ENCODE measurements around the gene USP24.

DNA sequence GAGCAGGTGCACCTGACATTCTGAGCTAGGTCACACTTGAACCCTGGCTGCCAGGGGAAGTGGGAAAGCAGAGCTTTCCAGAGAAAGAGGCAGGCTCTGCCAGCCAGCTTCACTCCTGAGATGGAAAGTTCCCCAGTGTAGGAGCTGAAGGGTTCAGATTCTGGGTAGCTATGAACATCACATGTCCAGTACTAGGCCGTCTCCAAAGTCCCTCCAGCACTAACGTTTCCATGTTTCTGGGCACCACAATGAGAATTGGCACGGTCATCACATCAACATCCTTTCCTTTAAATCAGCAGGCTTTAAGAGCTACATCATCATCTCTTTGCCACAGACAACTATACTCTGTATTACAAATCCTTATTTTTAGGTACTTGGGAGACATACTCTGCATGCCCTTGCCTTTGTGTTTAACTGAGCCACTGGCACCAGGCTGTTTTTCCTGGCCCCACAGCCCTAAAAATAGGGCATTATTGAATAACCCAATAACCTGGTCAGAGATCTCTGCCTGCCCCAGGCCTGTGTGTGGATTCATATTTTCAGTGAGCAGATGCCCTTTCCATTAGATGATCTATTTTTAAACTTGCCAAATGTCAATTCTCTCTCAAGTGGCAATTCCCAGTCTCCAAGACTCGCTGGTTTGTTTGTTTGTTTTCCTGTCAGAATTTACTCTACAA lies 35.4 kb upstream of the USP24 start:
- TF ChIP-seq, protein P1, sequence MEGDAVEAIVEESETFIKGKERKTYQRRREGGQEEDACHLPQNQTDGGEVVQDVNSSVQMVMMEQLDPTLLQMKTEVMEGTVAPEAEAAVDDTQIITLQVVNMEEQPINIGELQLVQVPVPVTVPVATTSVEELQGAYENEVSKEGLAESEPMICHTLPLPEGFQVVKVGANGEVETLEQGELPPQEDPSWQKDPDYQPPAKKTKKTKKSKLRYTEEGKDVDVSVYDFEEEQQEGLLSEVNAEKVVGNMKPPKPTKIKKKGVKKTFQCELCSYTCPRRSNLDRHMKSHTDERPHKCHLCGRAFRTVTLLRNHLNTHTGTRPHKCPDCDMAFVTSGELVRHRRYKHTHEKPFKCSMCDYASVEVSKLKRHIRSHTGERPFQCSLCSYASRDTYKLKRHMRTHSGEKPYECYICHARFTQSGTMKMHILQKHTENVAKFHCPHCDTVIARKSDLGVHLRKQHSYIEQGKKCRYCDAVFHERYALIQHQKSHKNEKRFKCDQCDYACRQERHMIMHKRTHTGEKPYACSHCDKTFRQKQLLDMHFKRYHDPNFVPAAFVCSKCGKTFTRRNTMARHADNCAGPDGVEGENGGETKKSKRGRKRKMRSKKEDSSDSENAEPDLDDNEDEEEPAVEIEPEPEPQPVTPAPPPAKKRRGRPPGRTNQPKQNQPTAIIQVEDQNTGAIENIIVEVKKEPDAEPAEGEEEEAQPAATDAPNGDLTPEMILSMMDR (IDR thresholded peaks at IDR 0.05; ENCODE audit: extremely low read depth in 1 of 2, insufficient read depth in 1 of 2, low read depth in 1 of 2, low read length in 2 of 2) = no peak
- TF ChIP-seq JUN (IDR thresholded peaks at IDR 0.05; ENCODE audit: borderline replicate concordance, insufficient read depth, insufficient read length, low read depth) (no peak), POLR2AphosphoS5 (IDR thresholded peaks at IDR 0.05; ENCODE audit: insufficient read depth, low read depth, low read length) (no peak), POLR2A (IDR thresholded peaks at IDR 0.05; ENCODE audit: low read depth, low read length) (no peak), EZH2 (IDR thresholded peaks at IDR 0.05; ENCODE audit: borderline replicate concordance, low read depth, low read length, severe bottlenecking) (no peak), MYC (IDR thresholded peaks at IDR 0.05; ENCODE audit: low read depth, low read length) (no peak)
- TF ChIP-seq, protein P2, sequence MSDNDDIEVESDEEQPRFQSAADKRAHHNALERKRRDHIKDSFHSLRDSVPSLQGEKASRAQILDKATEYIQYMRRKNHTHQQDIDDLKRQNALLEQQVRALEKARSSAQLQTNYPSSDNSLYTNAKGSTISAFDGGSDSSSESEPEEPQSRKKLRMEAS (IDR thresholded peaks at IDR 0.05; ENCODE audit: insufficient read depth, insufficient read length) = no peak

Measured in endothelial cell of umbilical vein (primary cell).